ENCODE measurements around the gene PROCA1.

- TF ChIP-seq CTCF (CRISPR knock-in tag; IDR thresholded peaks at IDR 0.05) (no peak), HMG20A (CRISPR knock-in tag; IDR thresholded peaks at IDR 0.05; ENCODE audit: borderline replicate concordance) (no peak), YY1 (IDR thresholded peaks at IDR 0.05; ENCODE audit: insufficient read depth, insufficient replicate concordance, low read depth, low read length) (no peak), MZF1 (CRISPR knock-in tag; IDR thresholded peaks at IDR 0.05; ENCODE audit: borderline replicate concordance) (no peak), POLR2AphosphoS2 (IDR thresholded peaks at IDR 0.05; ENCODE audit: low read depth, low read length) (no peak), ZNF589 (CRISPR knock-in tag; conservative IDR thresholded peaks at IDR 0.05) (no peak), PATZ1 (CRISPR knock-in tag; IDR thresholded peaks at IDR 0.05) (no peak), POLR2A (IDR thresholded peaks at IDR 0.05; ENCODE audit: insufficient read depth in 1 of 2, low read depth in 2 of 2, low read length in 2 of 2) (no peak), ZNF629 (CRISPR knock-in tag; conservative IDR thresholded peaks at IDR 0.05) (no peak), ZNF720 (CRISPR knock-in tag; IDR thresholded peaks at IDR 0.05) (no peak)
Observed at GRCh38 chr17:28705074-28705659, 6.5 kb downstream of the PROCA1 start.

Measured in HepG2 (cell line).